Activated naive CD4-positive, alpha-beta T cell treated with Interleukin-2 at 50 U/mL for 16 hours (primary cell): ENCODE results near the gene CAMK2B.

Experiments
- DNase-seq: peaks from one replicate; pipeline ENCODE4 v3.0.0-alpha.2; 2020

Gene CAMK2B

DNA sequence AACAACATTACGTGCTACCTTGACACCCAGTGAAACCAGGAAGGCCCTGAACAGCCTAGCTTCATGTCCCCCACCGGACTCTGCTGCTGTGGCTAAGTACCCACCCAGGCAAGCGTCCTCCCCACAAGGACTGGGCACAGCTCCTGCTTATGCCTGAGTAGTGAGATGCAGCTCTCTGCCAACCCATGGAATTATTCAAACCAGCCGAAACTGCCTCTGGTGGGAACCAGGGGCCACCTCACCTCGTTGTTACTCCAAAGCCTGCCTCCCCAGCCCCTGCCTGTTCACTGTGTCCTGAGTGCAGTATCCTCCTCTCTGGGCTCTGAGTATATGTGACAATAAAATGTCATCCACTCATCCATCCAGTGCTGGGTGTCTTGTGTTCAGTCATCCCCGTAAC is 52.4 kb downstream of the CAMK2B start:
- no peak for DNase-seq

- DNase-seq = no peak
Measured at GRCh38 chr7:44272456-44272855, 52.9 kb downstream of the CAMK2B start.

GRCh38 chr7:44269943-44270493 is 55.4 kb downstream of the CAMK2B start:
- no peak for DNase-seq

DNA sequence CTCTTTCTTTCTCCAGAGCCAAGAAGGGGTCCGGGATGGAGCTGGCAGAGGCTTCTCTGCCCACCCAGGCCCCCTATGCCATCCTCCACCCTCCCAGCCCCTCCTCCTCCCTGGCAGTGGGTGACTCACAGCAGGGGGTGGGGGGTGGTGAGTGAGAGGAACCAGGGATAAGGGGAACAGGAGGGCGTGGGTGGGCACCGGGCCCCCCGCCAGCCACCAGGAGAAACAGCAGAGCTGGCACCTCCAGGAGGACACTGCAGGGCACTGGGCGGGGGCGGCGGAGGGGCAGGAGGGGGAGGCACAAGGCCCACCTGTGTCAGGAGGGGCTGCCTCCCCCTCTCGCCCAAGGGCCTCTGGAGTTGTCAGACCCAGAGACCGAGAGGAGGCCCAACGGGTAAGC is 56.0 kb downstream of the CAMK2B start:
- DNase-seq = no peak

DNA sequence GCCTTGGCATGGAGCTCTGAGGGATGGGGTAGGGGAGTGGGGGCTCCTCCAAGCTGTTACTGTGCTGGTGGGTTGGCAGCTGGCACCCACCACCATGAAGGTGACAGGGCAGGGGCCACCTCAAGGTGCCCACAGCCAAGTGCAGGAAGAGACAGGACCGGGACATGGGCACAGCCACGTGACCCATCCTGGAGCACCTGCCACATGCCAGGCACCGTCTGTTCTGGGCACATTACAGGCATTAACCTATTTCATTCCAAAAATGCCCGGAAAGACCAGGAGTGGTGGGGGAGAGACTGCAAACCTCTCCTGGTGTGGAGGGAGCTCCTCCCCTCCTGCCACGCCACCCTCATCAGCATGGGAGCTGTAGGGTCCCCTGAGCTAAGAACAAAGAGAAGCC is 56.7 kb downstream of the CAMK2B start:
- DNase-seq = no peak

DNA sequence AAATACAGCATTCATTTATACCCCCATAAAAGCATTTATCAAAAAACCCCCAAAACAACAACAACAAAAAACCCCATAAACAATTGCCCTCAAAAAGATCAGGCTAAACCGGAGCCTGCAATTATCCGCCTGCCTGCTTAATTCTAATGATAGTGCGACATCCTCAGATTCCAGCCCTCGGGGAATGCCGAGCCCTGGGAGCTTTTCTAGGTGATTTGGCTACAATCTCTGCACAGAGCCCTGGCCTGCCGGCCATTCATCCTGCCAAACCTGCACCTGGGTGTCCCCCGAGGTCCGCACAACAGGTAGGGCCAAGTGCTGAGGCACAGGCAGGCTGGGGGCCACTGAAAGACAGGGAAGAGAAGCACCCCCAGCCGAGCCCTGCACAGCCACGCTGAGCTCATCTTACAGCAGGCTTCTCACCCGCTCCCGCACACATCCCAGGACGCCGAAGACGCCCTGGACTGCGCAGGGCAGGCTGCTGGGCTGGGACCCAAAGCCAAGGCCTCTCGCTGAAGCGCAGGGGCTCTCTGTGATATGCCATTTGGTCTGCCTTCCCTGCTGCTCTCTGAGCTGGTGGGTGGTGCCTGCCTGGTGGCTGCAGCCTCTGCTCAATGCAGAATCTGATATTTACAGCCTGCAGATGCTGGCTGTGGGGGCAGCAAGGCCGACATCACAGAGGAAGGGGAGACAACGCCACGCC is 57.5 kb downstream of the CAMK2B start:
- DNase-seq = no peak

- no peak for DNase-seq
Measured at GRCh38 chr7:44267178-44267577, 58.2 kb downstream of the CAMK2B start.

DNA sequence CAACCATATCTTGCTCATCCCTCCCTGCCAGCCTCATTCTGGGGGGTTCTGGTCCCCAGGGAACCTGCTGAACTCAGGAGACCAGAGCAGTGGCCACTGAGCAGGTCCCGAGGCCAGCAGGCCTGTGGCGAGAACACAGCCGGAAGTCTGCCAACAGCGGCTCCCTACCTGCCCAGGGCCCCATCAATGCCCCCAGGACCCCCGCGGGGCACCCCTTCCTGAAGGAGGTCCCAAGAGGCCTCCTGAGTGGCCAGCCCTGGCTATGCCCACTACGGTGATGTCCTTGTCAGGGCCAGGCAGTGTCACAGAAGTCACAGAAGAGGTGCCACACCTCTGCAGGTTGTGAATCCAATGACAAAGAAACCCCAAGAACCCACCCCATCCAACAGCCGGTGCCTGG is 58.9 kb downstream of the CAMK2B start:
- DNase-seq = no peak

GRCh38 chr7:44265728-44266127 is 59.7 kb downstream of the CAMK2B start:
- DNase-seq = no peak

GRCh38 chr7:44264221-44264931 is 61.0 kb downstream of the CAMK2B start:
- no peak for DNase-seq

DNA sequence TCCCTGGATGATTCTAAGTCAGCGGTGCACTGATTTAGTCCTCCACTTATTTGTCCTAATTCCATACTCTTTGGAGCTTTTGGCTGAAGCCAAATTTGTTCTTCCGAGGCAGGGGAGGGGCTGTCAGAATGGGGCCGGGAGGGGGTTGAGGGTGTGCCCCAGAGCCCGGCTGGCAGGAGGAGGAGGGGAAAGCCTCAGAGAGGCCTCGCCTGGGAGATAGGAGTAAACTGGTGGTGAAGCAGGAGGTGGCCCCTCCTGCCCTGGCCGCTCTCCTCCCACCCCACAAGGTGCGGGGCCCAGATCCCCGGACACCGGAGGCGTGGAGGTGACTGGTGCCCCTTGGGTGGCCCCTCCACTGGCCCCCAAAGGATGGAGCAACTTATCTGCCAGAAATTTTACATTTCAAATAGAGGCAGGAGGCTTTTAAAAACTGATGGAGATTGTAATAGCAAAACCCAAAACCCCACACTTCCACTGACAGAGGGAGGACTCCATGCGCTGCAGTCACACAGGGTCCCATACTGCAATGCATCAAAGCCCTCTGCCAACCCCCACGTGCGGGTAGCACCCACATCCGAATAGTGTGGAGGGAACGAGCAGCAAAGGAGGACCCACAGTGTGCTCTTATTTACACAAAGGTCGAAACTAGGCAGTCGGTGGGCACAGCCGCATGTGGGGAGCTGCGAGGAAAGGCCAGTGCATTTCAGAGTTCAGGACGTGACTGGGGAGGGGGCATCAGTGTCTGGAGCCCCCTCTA is 61.9 kb downstream of the CAMK2B start:
- DNase-seq = no peak

GRCh38 chr7:44262031-44262430 is 63.4 kb downstream of the CAMK2B start:
- DNase-seq = no peak

- no peak for DNase-seq
Measured at GRCh38 chr7:44261240-44261639, 64.2 kb downstream of the CAMK2B start.

- no peak for DNase-seq
Measured at GRCh38 chr7:44259547-44260457, 65.6 kb downstream of the CAMK2B start.

DNA sequence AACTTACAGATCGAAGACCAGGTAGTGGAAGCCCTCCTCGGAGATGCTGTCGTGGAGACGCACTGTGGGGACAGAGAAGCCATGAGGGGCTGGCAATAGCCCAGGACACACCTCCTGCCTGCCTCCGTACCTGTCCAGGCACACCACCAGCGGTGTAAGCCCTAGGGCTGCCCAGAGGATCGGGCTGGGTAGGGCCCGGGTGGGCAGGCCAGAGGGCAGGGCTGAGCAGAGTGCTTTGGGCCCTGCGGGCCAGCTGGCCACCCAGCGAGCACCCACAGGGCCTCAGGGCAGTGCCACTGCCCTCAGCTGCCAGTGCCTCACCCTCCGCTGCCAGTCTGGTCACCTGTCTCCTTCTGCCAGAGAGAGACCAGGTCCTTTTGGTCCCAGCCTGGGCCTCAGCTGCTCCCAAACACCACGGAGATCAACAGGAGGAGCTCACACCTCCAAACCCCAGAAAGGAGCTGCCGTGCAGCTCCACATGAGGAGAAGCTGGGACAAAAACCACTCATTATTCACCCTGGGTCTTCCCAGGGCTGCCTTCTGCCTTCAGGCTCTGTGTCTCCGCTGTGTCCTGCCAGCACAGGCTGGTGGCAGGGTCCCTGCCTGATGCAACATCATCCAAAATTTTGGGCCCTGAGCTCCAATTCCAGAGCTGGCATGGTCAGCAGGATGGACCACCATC is 66.4 kb downstream of the CAMK2B start:
- no peak for DNase-seq

DNA sequence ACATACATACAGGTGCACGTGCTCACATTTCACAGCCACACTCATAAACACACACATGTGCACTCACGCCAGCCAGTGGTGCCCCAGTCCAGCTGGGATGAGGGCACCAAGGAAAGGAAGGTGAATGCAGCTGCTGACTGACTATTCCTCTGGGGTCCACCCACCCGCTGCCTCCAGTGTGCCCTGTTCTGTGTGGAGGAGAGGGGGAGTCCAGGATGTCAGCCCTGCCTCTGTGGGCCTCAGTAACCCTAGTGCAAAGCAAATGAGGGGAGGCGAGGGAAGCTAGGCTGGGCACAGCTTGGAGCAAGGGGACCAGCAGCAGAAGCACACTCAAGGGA is 67.0 kb downstream of the CAMK2B start:
- no peak for DNase-seq

GRCh38 chr7:44257618-44258422 is 67.6 kb downstream of the CAMK2B start:
- peak; percentile 82 for DNase-seq

GRCh38 chr7:44257213-44257612 is 68.2 kb downstream of the CAMK2B start:
- no peak for DNase-seq

- DNase-seq = no peak
Measured at GRCh38 chr7:44256459-44256858, 68.9 kb downstream of the CAMK2B start.

DNA sequence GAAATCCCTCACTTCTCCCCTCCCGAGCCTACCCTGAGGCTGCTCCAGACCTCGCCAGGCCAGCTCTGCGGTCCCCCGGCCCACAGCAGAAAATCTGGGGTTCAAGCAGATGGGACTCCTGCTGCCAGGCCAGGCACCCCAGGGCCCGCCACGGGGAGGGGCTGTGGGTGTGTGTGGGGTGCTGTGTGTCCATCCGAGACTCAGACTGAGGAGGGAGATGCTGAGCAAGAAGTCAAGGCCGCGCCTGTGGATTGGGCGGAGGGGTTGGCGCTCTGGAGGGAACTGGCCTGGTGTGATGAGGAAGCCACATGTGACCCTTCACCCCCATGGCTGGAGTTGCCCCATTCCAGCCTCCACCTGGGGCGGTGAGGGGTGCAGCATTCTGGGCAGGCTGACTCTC is 73.5 kb downstream of the CAMK2B start:
- DNase-seq = no peak

DNA sequence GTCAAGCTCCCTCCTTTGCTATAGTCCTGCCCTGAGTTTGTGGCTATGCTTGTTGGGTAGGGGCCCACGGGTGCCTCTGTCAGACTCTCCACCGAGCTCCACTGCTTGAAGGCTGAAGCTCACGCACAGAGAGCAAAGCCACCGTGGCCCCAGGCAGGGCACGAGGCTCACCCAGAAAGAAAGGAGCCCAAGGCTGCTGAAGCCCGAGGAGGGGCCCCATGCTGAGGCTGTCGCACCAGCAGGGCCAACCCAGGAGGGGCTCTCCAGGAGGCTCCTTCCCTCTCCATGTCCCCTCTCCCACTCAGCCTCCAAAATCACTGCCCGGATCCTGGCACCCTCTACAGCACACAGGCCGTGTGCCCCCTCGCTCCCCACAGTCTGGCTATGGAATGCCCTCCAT is 74.1 kb downstream of the CAMK2B start:
- no peak for DNase-seq
